IMR-90 (cell line): ENCODE measurements around the gene KDM6A. TPM values are rescaled to one million over a fixed set of nuclear protein-coding genes. Genes with fewer than 3 reads are reported as not detected.

ENCODE experiments used
- ATAC-seq: fragments of 200-7000 bp; cut with Tn5 transposase; 2 replicates; pipeline ENCODE4 v1.9.1; 2020; ENCODE audit warnings: low read depth, mild to moderate bottlenecking, moderate library complexity
- BruUV-seq: library from RNA; stranded (reverse); fragments of 400-500 nt; replicated peaks from 2 replicates; lab custom pipeline; 2021; lab: Mats Ljungman, UMichigan
- CTCF ChIA-PET: fragments of 300-600 bp; formaldehyde crosslinking; extraction: SDS; loops from one replicate; lab custom pipeline; 2021; ENCODE audit warnings: antibody characterized with exemption; lab: Yijun Ruan, JAX
- POLR2A ChIA-PET: fragments of 300-600 bp; sonication (Branson Sonifier 250); formaldehyde crosslinking; loops from one replicate; lab custom pipeline; 2022; ENCODE audit warnings: antibody characterized with exemption; ENCODE audit not compliant: unreplicated experiment; lab: Charles Lee
- DNase-seq: peaks from one replicate; pipeline ENCODE4 v3.0.0; 2013
- H2AFZ ChIP-seq: replicated peaks from 2 replicates; pipeline ENCODE3; 2013; ENCODE audit warnings: low read length, mild to moderate bottlenecking; ENCODE audit not compliant: poor library complexity
- H2AK5ac ChIP-seq: 2 replicates; pipeline ENCODE4 v1.6.1; 2013; ENCODE audit warnings: low read depth, low read length, inconsistent platforms
- H2AK9ac ChIP-seq: replicated peaks from 2 replicates; pipeline ENCODE3; 2013; ENCODE audit warnings: mild to moderate bottlenecking, low read depth, low read length, moderate library complexity; ENCODE audit not compliant: poor library complexity
- H2BK120ac ChIP-seq: 2 replicates; pipeline ENCODE4 v1.6.1; 2013; ENCODE audit warnings: low read depth, low read length, inconsistent platforms
- H2BK15ac ChIP-seq: 3 replicates; pipeline ENCODE4 v1.6.1; 2013; ENCODE audit warnings: low read depth, low read length, inconsistent platforms
- H2BK20ac ChIP-seq: 2 replicates; pipeline ENCODE4 v1.6.1; 2013; ENCODE audit warnings: low read depth, mild to moderate bottlenecking, inconsistent platforms, low read length, moderate library complexity
- H2BK5ac ChIP-seq: 2 replicates; pipeline ENCODE4 v1.6.1; 2013; ENCODE audit warnings: mild to moderate bottlenecking, low read depth, low read length, inconsistent platforms; ENCODE audit not compliant: poor library complexity, severe bottlenecking
- H3K14ac ChIP-seq: replicated peaks from 2 replicates; pipeline ENCODE4 v1.6.1; 2013; ENCODE audit warnings: low read depth, low read length, inconsistent platforms
- H3K18ac ChIP-seq: 2 replicates; pipeline ENCODE4 v1.6.1; 2013; ENCODE audit warnings: low read depth, low read length, control low read depth
- H3K23ac ChIP-seq: 2 replicates; pipeline ENCODE4 v1.6.1; 2013; ENCODE audit warnings: low read depth, low read length, inconsistent platforms
- H3K27ac ChIP-seq: 2 replicates; pipeline ENCODE4 v1.5.1; 2013; ENCODE audit warnings: mild to moderate bottlenecking, control low read depth, low read length; ENCODE audit not compliant: insufficient read depth
- H3K27me3 ChIP-seq: 2 replicates; pipeline ENCODE4 v1.6.1; 2013; ENCODE audit warnings: low read length; ENCODE audit not compliant: control insufficient read depth, insufficient read depth
- H3K36me3 ChIP-seq: 2 replicates; pipeline ENCODE4 v1.6.1; 2013; ENCODE audit warnings: low read length, mixed read lengths; ENCODE audit not compliant: control insufficient read depth, insufficient read depth
- H3K4ac ChIP-seq: 2 replicates; pipeline ENCODE4 v1.6.1; 2013; ENCODE audit warnings: low read depth, low read length, inconsistent platforms
- H3K4me1 ChIP-seq: 2 replicates; pipeline ENCODE4 v1.6.1; 2013; ENCODE audit warnings: low read length, mixed read lengths; ENCODE audit not compliant: control insufficient read depth, insufficient read depth
- H3K4me2 ChIP-seq: 2 replicates; pipeline ENCODE4 v1.6.1; 2013; ENCODE audit warnings: low read depth, mild to moderate bottlenecking, control low read depth, low read length, moderate library complexity
- H3K4me3 ChIP-seq: 2 replicates; pipeline ENCODE4 v1.5.1; 2013; ENCODE audit warnings: low read depth, mild to moderate bottlenecking, control low read depth, low read length, moderate library complexity; ENCODE audit not compliant: insufficient read depth
- H3K56ac ChIP-seq: 2 replicates; pipeline ENCODE4 v1.6.1; 2013; ENCODE audit warnings: low read length, inconsistent platforms; ENCODE audit not compliant: insufficient read depth; ENCODE audit errors: extremely low read depth
- H3K79me1 ChIP-seq, 2 experiments: 2 replicates each; pipeline ENCODE4 v1.6.1; 2013; ENCODE audit warnings: low read length in 2 of 2, inconsistent platforms in 1 of 2, low read depth in 1 of 2
- H3K9ac ChIP-seq: 2 replicates; pipeline ENCODE4 v1.6.1; 2013; ENCODE audit warnings: low read depth, low read length, control low read depth
- H3K9me1 ChIP-seq: 2 replicates; pipeline ENCODE4 v1.6.1; 2013; ENCODE audit warnings: low read length, inconsistent platforms; ENCODE audit not compliant: insufficient read depth
- H3K9me3 ChIP-seq: 2 replicates; pipeline ENCODE4 v1.6.1; 2013; ENCODE audit warnings: low read length; ENCODE audit not compliant: control insufficient read depth, insufficient read depth
- H4K20me1 ChIP-seq: 2 replicates; pipeline ENCODE4 v1.6.1; 2013; ENCODE audit warnings: low read length, inconsistent platforms; ENCODE audit not compliant: insufficient read depth
- H4K5ac ChIP-seq: 2 replicates; pipeline ENCODE4 v1.6.1; 2013; ENCODE audit warnings: mild to moderate bottlenecking, low read depth, low read length, control low read depth
- H4K8ac ChIP-seq, 2 experiments: 2 replicates each; pipeline ENCODE4 v1.6.1; 2013; ENCODE audit warnings: low read depth in 2 of 2, low read length in 2 of 2, control low read depth in 1 of 2, inconsistent platforms in 1 of 2
- H4K91ac ChIP-seq: 2 replicates; pipeline ENCODE4 v1.6.1; 2013; ENCODE audit warnings: low read depth, low read length, inconsistent platforms; ENCODE audit not compliant: insufficient read depth
- CHD1 ChIP-seq: IDR thresholded peaks from 2 replicates; pipeline ENCODE4 v1.6.1; 2012; ENCODE audit warnings: low read depth, low read length, improper control_type of control experiment
- ELK1 ChIP-seq: fragments of 150-350 bp; IDR thresholded peaks from 2 replicates; pipeline ENCODE4 v1.6.1; 2016; ENCODE audit warnings: low read depth, mild to moderate bottlenecking, low read length, moderate library complexity, borderline replicate concordance
- MAFK ChIP-seq: IDR thresholded peaks from 2 replicates; pipeline ENCODE4 v1.6.1; 2012; ENCODE audit warnings: low read depth, low read length, improper control_type of control experiment
- MXI1 ChIP-seq: IDR thresholded peaks from 2 replicates; pipeline ENCODE4 v1.6.1; 2012; ENCODE audit warnings: low read depth, mild to moderate bottlenecking, low read length, moderate library complexity, borderline replicate concordance
- NFE2L2 ChIP-seq: fragments of 150-350 bp; IDR thresholded peaks from 2 replicates; pipeline ENCODE4 v1.6.1; 2016; ENCODE audit warnings: low read depth, mild to moderate bottlenecking, low read length
- POLR2A ChIP-seq: IDR thresholded peaks from 2 replicates; pipeline ENCODE4 v1.6.1; 2012; ENCODE audit warnings: mild to moderate bottlenecking, low read depth, low read length
- SMC3 ChIP-seq: fragments of 150-350 bp; IDR thresholded peaks from 2 replicates; pipeline ENCODE4 v1.6.1; 2016; ENCODE audit warnings: low read depth, mild to moderate bottlenecking, antibody characterized with exemption, low read length, moderate library complexity
- WGBS, 2 experiments: methylation state at CpG; one replicate each; pipeline versions ENCODE4 v1.1.5 to v1.1.7; 2013; ENCODE audit warnings: missing lambda C conversion rate in 2 of 2; ENCODE audit not compliant: insufficient read length in 1 of 2; ENCODE audit errors: extremely low coverage in 2 of 2; 5-methylcytosine and 5-hydroxymethylcytosine counted together
- dilution Hi-C: fragments of 300-500 bp; cut with HindIII; formaldehyde crosslinking; loops from one replicate; pipeline ENCODE4 v1.14.3; 2018; ENCODE audit warnings: low sequenced_read_pairs; ENCODE audit not compliant: unreplicated experiment
- in situ Hi-C: fragments of 300-500 bp; cut with MboI; formaldehyde crosslinking; loops from 3 replicates; pipeline ENCODE4 v1.14.3; 2019; ENCODE audit warnings: low sequenced_read_pairs, inconsistent platforms, mixed read lengths
- intact Hi-C: fragments of 100-400 bp; cut with micrococcal nuclease; formaldehyde crosslinking; loops from 2 replicates; pipeline ENCODE4 v1.10.0; 2022
- polyA plus RNA-seq, 3 experiments: library from polyadenylated mRNA; depleted of rRNA; stranded (reverse); fragments of >200 nt; gene quantifications; 2 replicates each; pipeline ENCODE4 v1.2.3, GENCODE V29; 2012; ENCODE audit warnings: low replicate concordance in 1 of 3
- total RNA-seq: library from RNA; depleted of rRNA; stranded (reverse); fragments of >200 nt; gene quantifications from 2 replicates; pipeline ENCODE4 v1.2.3, GENCODE V29; 2012

The KDM6A gene
- total and polyA plus RNA-seq, 2 of the 4 experiments (the other 2 are of a cell fraction): 11.7 to 24.9 TPM

DNA sequence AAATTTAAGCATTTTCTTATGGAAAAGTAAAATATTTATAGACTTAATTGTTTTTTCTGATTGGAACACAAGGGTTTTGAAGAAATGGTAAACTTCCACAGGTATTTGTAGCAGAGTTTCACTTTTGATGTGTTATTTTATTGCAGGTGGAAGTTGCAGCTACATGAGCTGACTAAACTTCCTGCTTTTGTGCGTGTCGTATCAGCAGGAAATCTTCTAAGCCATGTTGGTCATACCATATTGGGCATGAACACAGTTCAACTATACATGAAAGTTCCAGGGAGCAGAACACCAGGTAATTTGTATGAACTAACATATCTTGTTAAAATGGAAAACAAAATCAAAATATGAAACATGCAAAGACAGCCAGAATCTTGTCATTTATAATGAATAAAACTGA lies 210.3 kb downstream of the KDM6A start:
- Histone ChIP-seq H4K5ac (no peak overlapping the region), H2BK5ac (no peak overlapping the region), H3K14ac (no peak overlapping the region), H2BK20ac (no peak overlapping the region), H3K18ac (no peak overlapping the region), H3K56ac (no peak overlapping the region), H3K36me3 (peaks cover 14% of the 10 kb centered on the region), H3K27me3 (no peaks in the 10 kb centered on the region), H2BK15ac (no peak overlapping the region), H3K27ac (no peak overlapping the region), H3K4ac (no peak overlapping the region), H2AK9ac (no peak overlapping the region), H2AFZ (no peak overlapping the region), H3K4me2 (no peak overlapping the region), H3K79me1 (no peaks in the 10 kb centered on the region), H4K20me1 (no peaks in the 10 kb centered on the region), H4K91ac (no peak overlapping the region), H2BK120ac (no peak overlapping the region), H3K4me3 (no peak overlapping the region), H3K9me3 (no peaks in the 10 kb centered on the region), H3K23ac (no peak overlapping the region), H4K8ac (no peak overlapping the region), H3K4me1 (no peaks in the 10 kb centered on the region), H3K9ac (no peak overlapping the region), H2AK5ac (no peak overlapping the region), H3K9me1 (no peaks in the 10 kb centered on the region)
- in situ Hi-C loops (no loop called here), dilution Hi-C loops (no loop called here), intact Hi-C loops (no loop called here)
- POLR2A ChIA-PET: interaction anchor here (0.6 kb wide), 1 partner anchor 144 kb away, joined by 3 read pairs; no protein-coding TSS in a partner anchor
- WGBS, 2 experiments: no CpG with 5 or more reads among the region's 2 CpGs
- DNase-seq (no peak), ATAC-seq (no peak)
- no TSS peak for BruUV-seq
- no peak for TF ChIP-seq MAFK
- TF ChIP-seq POLR2A: no peak
- no peak for TF ChIP-seq SMC3
- no peak for TF ChIP-seq NFE2L2
- TF ChIP-seq CHD1: no peak
- TF ChIP-seq ELK1: no peak
- TF ChIP-seq MXI1: no peak
- CTCF ChIA-PET: no interaction called here
